Stimulated activated CD8-positive, alpha-beta memory T cell treated with anti-CD3 and anti-CD28 coated beads, Interleukin-15, amount 100 ng/mL, for 4 hours (primary cell): ENCODE results near the gene BMAL1.
"Not testable (repeated sequence)": the region's sequence is repeated elsewhere in the genome, so short reads cannot be mapped to it uniquely, and the experiment has no call there.

Experiments
- DNase-seq, 2 donors: peaks; one replicate each; pipeline ENCODE4 v3.0.0-alpha.2; 2020; ENCODE audit warnings: low read depth in 2 of 2

The BMAL1 gene

DNA sequence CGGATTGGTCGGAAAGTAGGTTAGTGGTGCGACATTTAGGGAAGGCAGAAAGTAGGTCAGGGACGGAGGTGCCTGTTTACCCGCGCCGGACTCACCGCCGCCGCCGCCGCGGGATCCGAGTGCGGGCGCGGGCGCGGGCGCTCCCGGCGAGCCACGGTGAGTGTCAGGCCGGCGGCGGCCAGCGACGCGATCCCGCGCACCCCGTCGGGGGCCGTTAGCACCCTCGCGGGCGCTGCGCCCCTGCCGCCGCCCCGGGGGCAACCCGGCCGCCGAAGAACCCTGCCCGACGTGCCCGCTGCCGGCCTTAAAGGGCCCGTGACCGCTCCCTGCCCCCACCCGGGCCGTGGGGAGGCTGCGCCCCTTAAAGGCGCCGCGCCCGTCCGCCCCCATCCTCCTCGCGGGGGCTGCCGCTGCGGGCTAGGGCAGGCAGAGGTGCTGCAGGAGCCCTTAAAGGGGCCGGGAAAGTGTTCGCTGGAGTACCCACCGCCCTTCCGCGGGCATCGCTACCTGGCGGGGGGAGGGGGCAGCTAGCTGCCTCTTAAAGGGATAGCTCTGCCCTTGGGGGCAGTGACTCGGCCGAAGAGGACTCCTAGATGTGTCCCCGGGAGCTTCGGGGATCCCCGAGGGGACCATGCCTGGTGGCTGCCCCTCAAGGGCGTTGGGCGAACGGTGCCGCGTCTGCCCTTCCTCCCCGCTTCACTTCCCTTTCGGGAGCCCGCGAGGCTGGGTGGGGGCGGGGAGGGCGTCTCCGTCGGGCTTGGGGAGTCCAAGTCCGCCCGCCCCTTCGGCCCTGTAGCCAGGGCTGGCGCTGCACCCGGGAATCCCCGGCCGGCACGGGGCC, at the start of gene BMAL1:
TSS of gene BMAL1 (plus strand) at position 23 of the 841 bp plus-strand sequence. CDS start 76,519 bp downstream, outside the sequence.
- DNase-seq = peak in 1 of 2 donors; percentile 41

DNA sequence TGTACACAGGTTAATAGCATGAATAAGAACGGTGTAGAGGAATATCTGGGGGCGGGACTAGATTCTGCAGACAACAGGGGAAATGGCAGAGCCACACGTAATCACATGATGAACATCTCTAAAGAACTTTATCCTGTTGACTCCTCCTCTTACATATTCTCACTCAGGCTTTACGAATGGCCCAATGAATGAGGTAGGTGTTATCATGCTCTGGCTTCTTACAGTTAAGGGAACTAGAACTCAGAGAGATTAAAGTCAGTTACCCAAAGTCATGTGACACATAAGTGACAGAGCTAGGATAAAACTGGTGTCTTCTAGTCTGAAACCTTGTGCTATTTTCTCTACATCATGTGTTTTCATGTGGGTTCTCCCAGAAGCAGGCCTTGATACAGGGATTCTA, 49.0 kb upstream of the BMAL1 start:
- no peak for DNase-seq

DNA sequence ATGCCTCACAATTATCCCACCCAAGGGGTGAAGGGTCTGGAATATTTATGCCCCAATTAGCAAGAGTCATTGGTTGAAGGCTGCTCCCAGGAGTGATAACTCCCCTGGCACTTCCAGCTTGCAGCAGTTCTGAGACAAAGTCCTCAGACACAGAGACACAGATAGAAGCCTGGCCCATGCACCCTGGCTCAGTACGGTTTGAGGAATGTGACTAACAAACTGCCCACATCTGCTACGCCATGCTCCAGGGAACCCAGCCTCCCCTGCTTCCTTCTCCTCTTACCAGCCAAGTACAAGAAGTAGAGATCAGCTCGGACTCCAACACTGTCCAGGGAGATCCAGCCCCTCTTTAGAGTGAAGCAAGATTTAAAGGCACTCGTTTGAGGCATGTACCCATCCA, 48.5 kb upstream of the BMAL1 start:
- no peak for DNase-seq

DNA sequence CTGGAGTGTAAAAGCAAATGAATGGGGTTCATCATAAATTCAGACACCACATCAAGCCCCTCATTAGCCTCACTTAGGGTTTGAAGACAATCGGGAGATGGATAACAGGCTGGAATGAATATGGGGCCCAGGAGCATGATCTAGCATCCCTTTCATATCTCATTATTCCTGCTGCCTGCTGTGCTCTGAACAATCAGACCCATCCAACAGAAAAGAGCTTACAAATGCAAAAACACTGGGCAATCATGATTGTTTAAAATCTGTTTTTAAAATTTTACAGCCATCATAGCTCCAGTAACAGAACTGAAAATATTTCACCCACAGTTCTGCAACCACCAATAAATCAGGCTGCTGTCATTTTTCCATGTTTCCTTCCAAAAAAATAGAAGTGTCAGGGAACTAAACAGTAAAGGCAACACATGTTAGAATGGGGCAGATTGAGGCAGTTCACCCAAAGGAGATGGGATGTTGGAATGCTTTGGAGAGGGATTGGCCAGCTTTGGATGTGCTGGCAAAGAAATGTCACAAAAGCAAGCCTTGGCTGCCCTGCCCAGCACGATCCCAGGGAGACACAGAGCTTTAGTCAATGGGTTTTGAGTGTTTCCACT, 47.8 kb upstream of the BMAL1 start:
- no peak for DNase-seq

DNA sequence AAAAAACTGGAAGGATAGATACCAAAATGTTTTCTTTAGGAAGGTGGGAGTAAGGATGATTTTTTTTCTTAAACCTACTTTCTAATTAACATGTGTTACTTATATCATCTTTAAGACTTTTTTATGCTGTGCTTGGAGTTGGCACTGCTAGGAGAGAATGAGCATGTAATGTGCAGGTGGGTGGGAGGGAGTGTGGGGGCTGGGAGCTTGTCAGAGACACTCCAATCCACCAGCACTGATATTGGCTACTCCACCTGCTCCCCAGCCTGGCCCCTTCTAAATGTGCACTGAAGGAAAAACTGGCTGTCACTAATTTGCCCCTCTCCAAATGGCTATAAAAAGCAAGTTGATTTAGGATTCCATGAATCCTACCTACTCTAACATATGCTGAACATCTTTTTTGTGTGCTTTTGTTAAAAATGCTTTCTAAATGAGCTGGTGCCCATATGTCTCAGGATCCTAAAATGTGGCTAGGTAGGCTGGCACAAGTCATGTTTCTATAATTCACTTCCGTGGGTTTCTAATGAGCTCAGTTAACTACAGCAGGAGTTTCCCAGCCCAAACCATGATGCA, 44.3 kb upstream of the BMAL1 start:
- DNase-seq = no peak

DNA sequence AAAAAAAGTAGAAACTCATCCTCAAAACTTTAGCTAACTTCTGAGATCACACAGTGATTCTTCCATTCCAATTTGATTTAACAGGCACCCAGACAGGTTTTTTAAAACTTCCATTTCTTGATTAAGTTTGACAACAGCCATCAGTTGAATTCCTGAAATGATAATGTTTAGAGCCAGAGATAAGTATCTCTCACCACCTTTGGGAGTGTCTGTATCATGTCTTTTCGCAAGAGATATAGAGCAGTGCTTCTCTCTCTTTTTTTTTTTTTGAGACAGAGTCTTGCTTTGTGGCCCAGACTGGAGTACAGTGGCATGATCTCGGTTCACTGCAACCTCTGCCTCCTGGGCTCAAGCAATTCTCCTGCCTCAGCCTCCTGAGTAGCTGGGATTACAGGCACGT, 41.7 kb upstream of the BMAL1 start:
- no peak for DNase-seq

DNA sequence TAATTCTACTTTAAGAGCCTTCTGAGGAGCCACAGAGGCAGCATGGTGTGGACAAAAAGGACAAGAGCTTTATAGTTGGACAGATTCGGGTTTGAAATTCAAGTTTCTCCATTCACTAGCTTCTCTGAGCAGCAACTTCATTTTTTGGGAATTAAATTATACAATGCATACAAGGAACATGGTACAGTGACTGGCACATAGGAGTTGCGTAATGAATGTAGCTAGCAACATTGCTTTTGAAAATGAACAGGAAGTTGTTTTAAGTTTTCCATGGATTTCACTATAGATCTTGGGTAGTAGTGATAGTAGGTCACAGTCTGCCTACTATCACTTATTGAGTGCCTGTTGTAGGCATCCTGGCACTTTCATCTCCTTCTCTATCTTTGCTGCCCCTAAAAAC, 41.0 kb upstream of the BMAL1 start:
- DNase-seq = no peak

DNA sequence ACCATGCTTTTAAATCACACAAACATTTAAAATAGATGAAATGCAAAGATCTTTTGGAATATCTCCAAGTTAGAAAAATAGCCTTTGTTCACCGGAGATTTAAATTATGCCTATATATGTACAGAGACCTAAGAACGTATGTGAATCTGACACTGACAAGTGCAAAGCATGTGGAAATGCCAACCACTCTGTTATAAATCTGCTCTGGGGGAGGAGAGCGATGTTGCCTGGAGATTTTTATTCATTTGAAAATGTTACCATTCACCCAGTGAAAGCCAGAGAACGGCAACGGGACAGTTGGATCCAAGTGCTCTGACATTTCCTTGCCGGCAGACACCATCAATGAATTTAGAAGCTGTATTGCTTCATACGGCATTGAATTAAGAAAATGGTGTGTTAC, 39.8 kb upstream of the BMAL1 start:
- DNase-seq = no peak

DNA sequence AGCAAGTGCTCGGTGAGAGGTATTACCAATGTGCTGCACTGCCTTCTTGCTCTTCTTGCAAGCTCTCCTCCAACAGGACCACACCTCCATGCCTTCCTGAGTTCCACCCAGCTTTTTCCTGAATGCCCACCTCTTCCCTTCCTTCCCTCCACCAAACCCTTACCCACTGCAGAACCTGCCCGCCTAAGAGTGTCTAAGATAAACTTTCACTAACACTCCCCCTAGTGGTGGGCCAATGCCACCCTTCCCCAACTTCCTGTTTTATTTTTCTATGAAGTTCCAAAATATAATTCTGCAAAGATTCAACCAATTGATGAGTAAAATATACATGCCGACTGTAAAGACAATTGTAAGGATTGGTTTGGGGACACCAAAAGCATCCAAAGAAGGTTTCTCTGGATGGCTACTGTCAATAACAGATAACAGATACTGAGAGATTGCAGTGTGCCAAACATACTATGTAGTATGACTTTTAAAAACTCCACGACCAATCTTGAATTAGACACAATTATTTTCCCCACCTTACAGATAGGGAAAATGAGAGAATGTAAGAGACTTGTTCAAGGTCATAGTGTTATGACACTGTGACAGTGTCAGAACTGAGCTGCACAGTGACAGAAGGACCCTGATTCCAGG, 38.6 kb upstream of the BMAL1 start:
- DNase-seq = peak in 1 of 2 donors; percentile 7

DNA sequence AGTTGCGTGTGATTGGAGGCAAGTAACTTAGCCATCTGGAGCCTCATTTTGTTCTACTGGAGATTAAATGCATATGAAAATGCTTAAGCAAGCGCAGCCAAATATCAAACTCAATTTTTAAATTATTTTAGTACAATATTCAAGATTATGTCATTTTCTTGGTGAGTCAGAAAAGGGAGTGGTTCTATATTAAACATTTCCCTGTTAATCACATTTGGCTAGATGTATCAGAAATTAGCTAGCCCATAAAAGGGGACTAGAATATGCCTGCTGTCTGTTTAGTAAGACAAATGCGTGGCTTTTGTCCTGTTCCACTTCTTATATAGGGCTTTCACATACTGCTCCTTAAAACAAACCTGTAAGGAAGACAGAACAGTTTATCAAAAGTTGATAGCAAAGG, 35.0 kb upstream of the BMAL1 start:
- DNase-seq = no peak

DNA sequence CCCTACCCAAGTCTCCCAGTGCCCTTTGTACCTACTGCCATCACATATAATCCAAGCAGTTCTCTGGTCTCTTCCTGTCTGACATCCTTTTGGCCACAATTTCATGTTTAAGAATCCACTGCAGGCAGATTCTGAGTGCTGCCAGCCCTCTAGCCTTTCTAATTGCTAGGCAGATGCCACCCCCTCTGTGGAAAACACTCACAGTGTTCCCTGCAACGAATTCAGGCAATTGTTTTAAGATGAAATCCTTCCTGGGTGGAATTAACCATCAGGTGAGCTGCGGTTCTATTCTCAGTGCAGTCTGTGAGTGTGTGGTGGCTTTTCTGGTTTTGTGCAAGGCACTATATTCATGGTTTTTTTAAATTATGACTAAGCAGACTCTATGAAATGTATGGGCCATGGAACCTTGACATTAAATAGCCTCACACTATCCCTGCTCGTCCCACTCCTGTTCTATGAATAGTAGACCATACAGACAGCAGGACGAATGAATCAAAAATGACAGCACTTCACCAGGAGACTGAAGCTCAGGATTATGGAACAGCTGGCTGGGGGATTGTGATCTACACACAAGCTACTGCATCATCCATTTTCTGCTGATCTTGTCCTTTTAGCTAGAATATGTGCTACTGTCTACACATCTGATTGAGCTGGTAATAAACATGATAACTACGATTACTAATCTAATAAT, 29.8 kb upstream of the BMAL1 start:
- DNase-seq = no peak

DNA sequence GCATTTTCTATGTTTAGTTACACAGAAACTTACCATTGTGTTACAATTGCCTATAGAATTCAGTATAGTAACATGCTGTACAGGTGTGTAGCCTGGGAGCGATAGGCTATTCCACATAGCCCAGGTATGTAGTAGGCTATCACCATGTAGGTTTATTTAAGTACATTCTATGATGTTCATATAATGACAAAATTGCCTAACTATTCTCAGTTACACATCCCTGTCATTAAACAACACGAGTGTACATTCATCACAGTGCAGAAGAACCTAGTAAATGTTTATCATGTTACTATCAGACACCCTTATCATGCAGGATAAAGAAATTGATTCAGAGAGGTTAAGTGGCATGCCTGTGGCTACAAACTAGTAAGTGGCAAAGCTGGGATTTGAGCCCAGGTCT, 28.4 kb upstream of the BMAL1 start:
- no peak for DNase-seq

DNA sequence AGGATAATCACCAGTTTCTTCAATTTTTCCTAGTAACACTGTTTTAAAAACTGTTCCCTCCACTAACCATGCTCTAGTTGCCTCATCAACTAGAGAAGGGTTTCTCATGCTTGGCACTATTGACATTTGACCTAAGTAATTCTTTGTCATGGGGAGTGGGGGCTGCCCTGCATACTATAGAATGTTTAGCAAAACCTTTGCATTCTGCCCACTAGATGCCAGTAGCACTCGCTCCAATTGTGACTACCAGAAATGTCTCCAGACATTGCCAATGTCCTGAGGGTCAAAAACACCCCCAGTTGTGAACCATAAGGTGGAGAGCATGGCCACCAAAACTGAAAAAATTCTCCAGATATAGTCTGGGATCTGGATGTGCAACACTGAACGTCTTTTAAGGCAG, 27.6 kb upstream of the BMAL1 start:
- DNase-seq = no peak

DNA sequence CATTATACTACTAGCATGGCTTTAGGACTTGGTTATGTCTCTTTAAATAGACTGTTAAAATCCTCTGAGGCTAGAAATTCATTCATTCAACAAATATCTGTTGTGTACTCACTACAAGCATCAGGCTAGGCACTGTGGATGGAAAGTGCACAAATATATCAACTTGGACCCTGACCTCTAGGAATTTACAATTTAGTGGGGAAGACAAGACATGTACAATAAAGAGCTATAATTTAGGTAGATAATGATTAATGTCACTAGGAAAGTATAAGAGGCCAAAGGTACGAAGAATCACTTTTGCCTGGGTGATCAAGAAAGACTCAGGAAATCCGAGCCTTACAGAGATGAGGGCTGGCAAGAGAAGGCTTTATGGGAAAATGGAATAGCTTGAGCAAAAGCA, 25.6 kb upstream of the BMAL1 start:
- no peak for DNase-seq

DNA sequence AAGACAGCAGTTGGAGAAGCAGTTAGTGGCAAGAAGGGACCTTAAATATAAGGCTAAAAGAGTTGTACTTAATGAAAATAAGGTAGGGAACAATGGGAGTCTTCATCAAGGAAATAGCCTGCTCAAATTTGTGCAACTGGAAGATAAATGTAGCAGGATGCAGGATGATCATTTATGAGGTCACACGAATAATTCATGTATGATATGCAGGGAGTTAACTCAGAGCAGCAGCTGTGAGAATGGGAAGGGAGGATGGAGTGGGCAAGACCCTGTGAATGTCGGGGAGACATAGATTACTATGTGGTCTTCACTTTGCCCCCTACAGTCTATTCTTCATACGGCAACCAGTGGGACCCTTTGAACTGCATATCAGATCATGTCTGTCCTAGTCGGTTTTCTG, 25.2 kb upstream of the BMAL1 start:
- no peak for DNase-seq

DNA sequence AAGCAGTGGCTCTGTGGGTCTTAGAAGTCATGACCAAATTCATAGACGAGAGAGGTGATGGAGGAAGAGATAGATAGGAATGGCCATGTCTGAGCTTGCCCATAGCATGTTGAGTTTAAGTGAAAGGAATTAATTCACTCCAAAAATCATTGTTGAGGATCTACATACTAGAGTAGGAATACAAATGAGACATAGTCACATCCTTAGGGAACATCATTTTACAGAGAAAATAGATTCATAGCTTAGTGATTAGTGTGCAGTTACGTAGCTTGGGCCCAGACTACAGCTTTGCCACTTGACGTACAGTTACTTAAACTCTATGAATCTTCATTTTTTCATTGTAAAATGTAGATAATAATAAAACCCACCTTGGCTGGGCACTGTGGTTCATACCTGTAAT, 21.4 kb upstream of the BMAL1 start:
- no peak for DNase-seq

DNA sequence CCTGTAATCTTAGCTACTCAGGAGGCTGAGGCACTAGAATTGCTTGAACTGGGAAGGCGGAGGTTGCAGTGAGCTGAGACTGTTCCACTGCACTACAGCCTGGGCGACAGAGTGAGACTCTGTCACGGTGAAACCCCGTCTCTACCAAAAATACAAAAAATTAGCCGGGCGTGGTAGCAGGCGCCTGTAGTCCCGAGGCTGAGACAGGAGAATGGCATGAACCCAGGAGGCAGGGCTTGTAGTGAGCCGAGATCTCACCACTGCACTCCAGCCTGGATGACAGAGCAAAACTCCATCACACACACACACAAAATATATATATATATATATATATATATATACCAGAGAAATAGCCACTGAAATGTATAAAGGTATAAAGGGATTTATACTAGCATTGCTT, 19.5 kb upstream of the BMAL1 start:
- DNase-seq = not testable (repeated sequence)

DNA sequence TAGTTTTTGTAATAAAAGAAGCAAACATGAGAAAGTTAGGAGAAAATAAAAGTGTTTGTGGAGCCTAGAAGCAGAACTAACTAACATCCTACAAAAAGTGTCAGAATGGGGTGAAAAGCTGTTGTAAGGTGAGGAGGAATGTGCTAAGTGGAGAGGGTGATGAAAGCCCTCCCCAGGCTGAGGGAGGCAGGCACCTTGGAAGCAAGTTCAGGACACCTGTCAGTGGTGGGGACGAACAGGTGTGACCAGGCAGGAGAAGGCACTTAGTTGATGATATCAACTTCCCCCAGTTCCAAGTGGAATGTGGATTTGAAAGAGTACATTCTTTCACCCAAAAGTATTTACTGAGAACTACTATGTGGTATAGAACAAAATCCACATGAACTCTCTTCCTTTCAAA, 18.7 kb upstream of the BMAL1 start:
- DNase-seq = no peak

DNA sequence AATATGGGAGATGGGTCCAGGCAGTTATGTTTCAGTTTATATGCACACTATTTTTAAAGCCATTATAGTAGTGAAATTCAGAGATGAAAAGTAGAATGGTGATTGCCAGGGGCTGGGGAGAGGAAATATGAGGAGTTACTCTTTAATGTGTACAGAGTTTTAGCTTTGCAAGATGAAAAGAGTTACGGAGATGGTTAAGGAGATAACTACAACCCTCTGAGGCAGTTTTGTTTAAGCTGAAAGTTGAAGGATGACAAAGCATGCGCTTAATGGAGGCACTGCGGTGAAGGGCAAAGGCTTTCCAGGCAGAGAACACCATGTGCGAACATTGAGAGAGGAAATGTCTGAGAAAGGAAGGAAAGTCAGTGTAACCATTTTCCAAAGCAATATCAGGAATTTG, 18.2 kb upstream of the BMAL1 start:
- DNase-seq = no peak

DNA sequence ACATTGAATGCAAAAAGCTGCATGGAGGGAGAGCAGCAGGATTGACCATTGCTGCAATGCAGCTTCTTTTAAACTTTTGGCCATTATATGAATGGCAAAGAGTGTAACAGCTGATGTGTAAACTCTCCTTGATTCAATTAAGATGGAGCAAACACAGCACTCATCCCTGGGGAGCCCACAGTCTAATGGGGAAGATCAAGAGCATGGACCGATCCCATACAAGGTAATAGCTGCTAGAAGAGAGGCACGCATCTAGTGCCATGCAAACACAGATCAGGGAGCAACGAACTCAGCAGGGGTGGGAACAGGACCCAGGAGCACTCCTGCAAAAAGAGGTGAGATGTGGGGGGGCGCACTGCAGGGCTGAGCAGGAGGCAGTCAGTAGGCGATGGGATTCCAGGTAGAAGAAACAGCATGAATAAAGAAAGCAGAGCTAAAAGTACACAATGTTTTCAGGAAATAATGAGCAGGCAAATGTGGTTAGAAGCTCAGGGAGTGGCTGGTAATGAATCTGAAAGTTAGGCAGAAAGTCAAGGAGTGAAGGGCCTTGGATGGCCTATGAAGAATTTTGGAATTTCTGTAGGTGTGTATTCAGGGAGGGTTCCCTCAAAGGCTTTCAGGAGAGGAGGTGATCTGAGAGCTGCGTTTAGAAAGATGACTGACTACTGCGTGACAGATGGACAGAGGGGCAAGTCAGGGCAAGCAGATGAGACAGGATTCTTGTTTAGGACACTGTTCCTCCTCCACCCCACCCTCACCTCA, 17.2 kb upstream of the BMAL1 start:
- no peak for DNase-seq

DNA sequence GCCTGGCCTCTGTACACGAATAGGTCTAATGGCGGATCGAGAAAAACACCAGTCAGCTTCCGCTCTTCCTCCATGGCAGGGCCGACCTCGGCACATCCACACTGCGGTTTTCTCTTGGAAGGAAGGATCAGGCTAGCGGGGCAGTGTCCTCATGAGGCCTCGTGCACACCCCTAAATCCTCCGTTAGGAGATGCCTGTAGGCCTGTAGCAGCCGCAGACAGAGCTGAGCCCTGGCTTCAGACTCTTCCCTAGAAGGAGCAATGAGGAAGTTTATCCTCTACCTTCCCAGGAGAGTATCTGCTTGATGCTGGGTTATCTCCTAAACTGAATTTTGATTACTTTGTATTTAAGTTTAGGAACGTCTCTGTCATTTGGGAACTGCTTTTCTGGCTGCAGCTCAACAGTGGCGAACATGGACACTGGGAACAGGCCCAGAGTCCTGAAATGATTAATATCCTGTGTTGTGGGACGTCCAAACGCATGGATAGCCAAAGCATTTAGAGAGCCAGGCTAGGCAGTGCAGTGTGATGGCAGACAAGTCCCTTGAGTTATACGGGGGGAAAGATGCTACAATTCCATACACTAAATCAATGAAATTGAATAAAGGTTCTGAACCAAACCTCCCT, 16.5 kb upstream of the BMAL1 start:
- no peak for DNase-seq
